CD4-positive, alpha-beta T cell (primary cell): ENCODE data around the gene DUOXA1. TPM values are rescaled to one million over a fixed set of nuclear protein-coding genes. Genes with fewer than 3 reads are reported as not detected.

Experiments
- ATAC-seq: fragments of 200-7000 bp; cut with Tn5 transposase; one replicate; pipeline ENCODE4 v1.10.0; 2022; ENCODE audit warnings: mild to moderate bottlenecking; ENCODE audit not compliant: poor library complexity
- CTCF ChIA-PET: fragments of 350-600 bp; sonication (Branson Sonifier 250); formaldehyde crosslinking; loops from one replicate; lab custom pipeline; 2021; ENCODE audit warnings: antibody characterized with exemption, inconsistent platforms; lab: Charles Lee
- POLR2A ChIA-PET: fragments of 350-600 bp; sonication (Branson Sonifier 250); formaldehyde crosslinking; loops from one replicate; lab custom pipeline; 2021; ENCODE audit warnings: antibody characterized with exemption, inconsistent platforms; lab: Charles Lee
- DNase-seq, 14 experiments: peaks; one replicate each; pipeline ENCODE4 v3.0.0-alpha.2; 2013 to 2020; ENCODE audit warnings: mixed read lengths in 2 of 14
- H3K27ac ChIP-seq, 2 donors: one replicate each; pipeline versions ENCODE4 v1.5.1 to v1.7.0; 2013; ENCODE audit warnings: low read length in 2 of 2, low read depth in 1 of 2, mild to moderate bottlenecking in 1 of 2
- H3K27me3 ChIP-seq, 2 experiments: 1 replicate in 1 of 2; 2 replicates in 1 of 2; pipeline versions ENCODE4 v1.6.1 to v1.7.0; 2013; ENCODE audit warnings: low read length in 2 of 2, control low read depth in 1 of 2, mild to moderate bottlenecking in 1 of 2, moderate library complexity in 1 of 2; ENCODE audit not compliant: insufficient read depth in 2 of 2, control insufficient read depth in 1 of 2
- H3K36me3 ChIP-seq: one replicate; pipeline ENCODE4 v1.6.1; 2013; ENCODE audit warnings: low read length, control low read depth; ENCODE audit not compliant: insufficient read depth
- H3K4me1 ChIP-seq: one replicate; pipeline ENCODE4 v1.6.1; 2013; ENCODE audit warnings: low read length, control low read depth; ENCODE audit not compliant: insufficient read depth
- H3K4me3 ChIP-seq: one replicate; pipeline ENCODE4 v1.5.1; 2013; ENCODE audit warnings: mild to moderate bottlenecking, low read length, moderate library complexity
- H3K9me3 ChIP-seq, 2 experiments: 1 replicate in 1 of 2; 2 replicates in 1 of 2; pipeline versions ENCODE4 v1.6.1 to v1.7.0; 2013; ENCODE audit warnings: low read length in 2 of 2, mild to moderate bottlenecking in 2 of 2, control low read depth in 1 of 2, moderate library complexity in 1 of 2; ENCODE audit not compliant: control insufficient read depth in 1 of 2, insufficient read depth in 1 of 2
- H3K27ac Mint-ChIP-seq: one replicate; pipeline ENCODE4 v1.8.0; 2020; ENCODE audit warnings: mixed read lengths
- H3K27me3 Mint-ChIP-seq: one replicate; pipeline ENCODE4 v1.8.0; 2021; ENCODE audit warnings: mixed read lengths
- H3K36me3 Mint-ChIP-seq: one replicate; pipeline ENCODE4 v1.8.0; 2021; ENCODE audit warnings: low read depth, mixed read lengths
- H3K4me1 Mint-ChIP-seq: one replicate; pipeline ENCODE4 v1.8.0; 2021; ENCODE audit warnings: low read depth, mixed read lengths
- H3K4me3 Mint-ChIP-seq: one replicate; pipeline ENCODE4 v1.8.0; 2020; ENCODE audit warnings: mild to moderate bottlenecking, mixed read lengths
- H3K9me3 Mint-ChIP-seq: one replicate; pipeline ENCODE4 v1.8.0; 2020; ENCODE audit warnings: mixed read lengths
- intact Hi-C, 2 experiments: fragments of 100-400 bp; cut with DNase I in 1 of 2; cut with micrococcal nuclease in 1 of 2; formaldehyde crosslinking; loops; one replicate each; pipeline versions ENCODE4 v1.15.1 to v1.9.0; 2023 to 2025; cut with DNase I, micrococcal nuclease
- total RNA-seq, 174 experiments: library from RNA in 2 of 174; stranded (reverse) in 2 of 174; gene quantifications; one replicate each; pipeline ENCODE4 v1.2.3 and lab custom pipeline; 2021 to 2026
- TF ChIP-seq, protein P1 (sequence below): fragments of 200-600 bp; IDR thresholded peaks from one replicate; pipeline ENCODE4 v1.8.0; 2022; ENCODE audit warnings: antibody characterized with exemption, mild to moderate bottlenecking

The DUOXA1 gene
- total RNA-seq, 2 experiments from 2014 or later = 0.44 to 1.0 TPM

DNA sequence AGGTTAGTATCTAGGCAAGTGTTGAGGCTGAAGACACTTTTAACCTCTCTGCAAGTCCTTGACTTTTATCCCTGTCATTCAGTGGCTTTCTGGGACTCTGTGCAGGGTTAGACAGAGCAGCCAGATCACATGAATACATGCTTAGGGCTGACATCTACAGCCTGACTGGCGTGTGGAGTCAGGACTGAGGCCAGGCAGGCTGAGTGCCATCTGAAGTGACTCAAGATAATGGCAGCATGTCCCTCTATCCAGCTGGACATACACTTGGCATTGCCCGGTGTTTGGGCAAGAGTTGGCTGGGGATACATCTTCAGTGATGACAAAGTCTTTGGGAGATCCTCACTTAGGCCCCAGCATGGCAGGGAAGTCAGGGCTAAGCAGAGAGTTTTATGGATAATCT is 38.1 kb downstream of the DUOXA1 start:
- no peaks in the 10 kb centered on the region for H3K4me1 Mint-ChIP-seq
- H3K4me3 Mint-ChIP-seq = no peak overlapping the region

DNA sequence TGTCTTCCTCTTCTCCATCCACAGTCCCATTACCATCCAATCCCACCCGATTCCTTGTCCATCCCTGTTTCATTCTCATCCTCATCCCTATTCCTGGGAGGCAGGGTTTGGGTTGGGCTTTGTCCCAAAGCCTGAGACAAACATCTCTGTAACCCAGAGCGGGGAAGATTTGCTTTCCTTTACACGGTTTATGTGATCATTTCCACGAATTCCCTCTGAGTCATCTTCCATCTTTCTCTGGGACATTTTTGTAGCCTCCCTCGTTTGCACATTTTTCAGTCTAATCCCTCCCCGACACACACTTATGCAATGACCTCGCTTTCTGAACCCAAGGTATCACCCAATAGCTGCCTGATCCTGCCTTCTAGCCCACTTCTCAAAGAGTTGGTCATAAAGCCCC is 38.5 kb downstream of the DUOXA1 start:
- Histone ChIP-seq H3K9me3 (no peaks in the 10 kb centered on the region), H3K4me1 (no peaks in the 10 kb centered on the region), H3K27ac (no peak overlapping the region), H3K27me3 (peaks cover 0 to 17% of the 10 kb centered on the region in 2 experiments), H3K4me3 (no peak overlapping the region), H3K36me3 (no peaks in the 10 kb centered on the region)
- ATAC-seq = no peak
- no peak for DNase-seq
- Mint-ChIP-seq H3K4me1 (no peaks in the 10 kb centered on the region), H3K27ac (no peak overlapping the region), H3K27me3 (peaks cover 34% of the 10 kb centered on the region), H3K9me3 (no peaks in the 10 kb centered on the region), H3K4me3 (no peak overlapping the region), H3K36me3 (no peaks in the 10 kb centered on the region)
- TF ChIP-seq, protein P1, sequence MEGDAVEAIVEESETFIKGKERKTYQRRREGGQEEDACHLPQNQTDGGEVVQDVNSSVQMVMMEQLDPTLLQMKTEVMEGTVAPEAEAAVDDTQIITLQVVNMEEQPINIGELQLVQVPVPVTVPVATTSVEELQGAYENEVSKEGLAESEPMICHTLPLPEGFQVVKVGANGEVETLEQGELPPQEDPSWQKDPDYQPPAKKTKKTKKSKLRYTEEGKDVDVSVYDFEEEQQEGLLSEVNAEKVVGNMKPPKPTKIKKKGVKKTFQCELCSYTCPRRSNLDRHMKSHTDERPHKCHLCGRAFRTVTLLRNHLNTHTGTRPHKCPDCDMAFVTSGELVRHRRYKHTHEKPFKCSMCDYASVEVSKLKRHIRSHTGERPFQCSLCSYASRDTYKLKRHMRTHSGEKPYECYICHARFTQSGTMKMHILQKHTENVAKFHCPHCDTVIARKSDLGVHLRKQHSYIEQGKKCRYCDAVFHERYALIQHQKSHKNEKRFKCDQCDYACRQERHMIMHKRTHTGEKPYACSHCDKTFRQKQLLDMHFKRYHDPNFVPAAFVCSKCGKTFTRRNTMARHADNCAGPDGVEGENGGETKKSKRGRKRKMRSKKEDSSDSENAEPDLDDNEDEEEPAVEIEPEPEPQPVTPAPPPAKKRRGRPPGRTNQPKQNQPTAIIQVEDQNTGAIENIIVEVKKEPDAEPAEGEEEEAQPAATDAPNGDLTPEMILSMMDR = no peak
- CTCF ChIA-PET = interaction anchor here (2.4 kb wide), 1 partner anchor 27 kb away, joined by 5 read pairs; no protein-coding TSS in a partner anchor
- intact Hi-C loops = no loop called here
- POLR2A ChIA-PET = no interaction called here

More for the DNA sequence above, 38.1 kb downstream of the DUOXA1 start:
- Histone ChIP-seq H3K27ac (no peak overlapping the region), H3K36me3 (no peaks in the 10 kb centered on the region), H3K4me3 (no peak overlapping the region), H3K9me3 (no peaks in the 10 kb centered on the region), H3K27me3 (peaks cover 0 to 17% of the 10 kb centered on the region in 2 experiments), H3K4me1 (no peaks in the 10 kb centered on the region)
- ChIA-PET POLR2A (no interaction called here), CTCF (interaction anchor here (2.4 kb wide), 1 partner anchor 27 kb away, joined by 5 read pairs; no protein-coding TSS in a partner anchor)
- H3K36me3 Mint-ChIP-seq = no peaks in the 10 kb centered on the region
- intact Hi-C loops = no loop called here
- DNase-seq (no peak), ATAC-seq (no peak)
- H3K27me3 Mint-ChIP-seq = peaks cover 34% of the 10 kb centered on the region
- TF ChIP-seq, protein P1 = no peak
- no peak overlapping the region for H3K27ac Mint-ChIP-seq
- H3K9me3 Mint-ChIP-seq = no peaks in the 10 kb centered on the region

DNA sequence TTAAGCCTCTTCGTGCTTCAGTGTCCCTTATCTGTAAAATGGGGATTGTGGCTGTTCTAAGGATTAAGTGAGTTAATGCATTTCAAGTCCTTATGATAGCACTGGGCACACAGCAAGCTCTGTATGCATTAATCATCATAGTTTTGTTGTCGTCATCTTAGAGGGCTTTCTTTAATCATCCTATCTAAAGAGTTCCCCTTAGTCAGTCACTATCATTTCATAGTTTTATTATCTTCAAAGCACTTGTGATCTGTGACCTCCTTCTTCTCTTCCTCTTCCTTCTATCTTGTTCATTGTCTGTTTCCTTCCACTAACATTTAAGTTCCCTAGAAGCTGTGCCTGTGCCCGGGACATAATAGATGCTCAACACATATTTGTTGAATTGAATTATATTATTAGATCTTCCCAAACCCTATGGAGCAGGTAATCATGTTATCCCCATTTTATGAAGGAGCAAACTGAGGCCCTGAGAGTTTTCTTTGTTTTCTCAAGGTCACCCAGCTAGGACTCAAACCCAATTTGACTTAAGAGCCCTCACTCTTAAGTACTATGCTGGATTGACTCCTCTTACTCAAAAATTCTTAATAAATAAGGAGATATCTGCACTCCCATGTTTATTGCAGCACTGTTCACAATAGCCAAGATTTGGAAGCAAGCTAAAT is 39.8 kb downstream of the DUOXA1 start:
- Histone ChIP-seq H3K4me3 (no peak overlapping the region), H3K36me3 (no peaks in the 10 kb centered on the region), H3K27me3 (peaks cover 0 to 18% of the 10 kb centered on the region in 2 experiments), H3K27ac (no peak overlapping the region), H3K9me3 (no peaks in the 10 kb centered on the region), H3K4me1 (no peaks in the 10 kb centered on the region)
- intact Hi-C loops = no loop called here
- DNase-seq = no peak
- CTCF ChIA-PET = interaction anchor here (1.0 kb wide), 1 partner anchor 28 kb away, joined by 4 read pairs; no protein-coding TSS in a partner anchor
- H3K4me1 Mint-ChIP-seq = no peaks in the 10 kb centered on the region
- POLR2A ChIA-PET = no interaction called here
- TF ChIP-seq, protein P1 = no peak
- no peak overlapping the region for H3K4me3 Mint-ChIP-seq
- H3K36me3 Mint-ChIP-seq = no peaks in the 10 kb centered on the region
- no peak for ATAC-seq
- H3K27me3 Mint-ChIP-seq = peaks cover 42% of the 10 kb centered on the region
- no peak overlapping the region for H3K27ac Mint-ChIP-seq
- no peaks in the 10 kb centered on the region for H3K9me3 Mint-ChIP-seq
